ENCODE results near the gene KCNJ3. TPM values are rescaled to one million over a fixed set of nuclear protein-coding genes. Genes with fewer than 3 reads are reported as not detected.

The KCNJ3 gene
- total RNA-seq, 1 experiment from 2014 or later, result not detected

GRCh38 chr2:154700136-154700535 is 1.6 kb downstream of the KCNJ3 start:
- H3K27ac ChIP-seq (ENCODE audit: low read depth, low read length), result no peak overlapping the region
- H2AFZ ChIP-seq (ENCODE audit: low read depth, low read length, poor library complexity, severe bottlenecking), result no peak overlapping the region
- TF ChIP-seq REST (IDR thresholded peaks at IDR 0.05; ENCODE audit: low read depth) (no peak), EZH2phosphoT487 (IDR thresholded peaks at IDR 0.05; ENCODE audit: borderline replicate concordance) (no peak), MAX (IDR thresholded peaks at IDR 0.05) (no peak), CBX3 (IDR thresholded peaks at IDR 0.05; ENCODE audit: low read depth) (no peak), CTCF (IDR thresholded peaks at IDR 0.05 in 2 of 3, conservative IDR thresholded peaks at IDR 0.05 in 1 of 3; ENCODE audit: borderline replicate concordance in 1 of 3, insufficient read depth in 1 of 3, low read depth in 2 of 3, low read length in 2 of 3) (no peak), ZNF274 (IDR thresholded peaks at IDR 0.05; ENCODE audit: low read depth, low read length) (no peak), SRF (IDR thresholded peaks at IDR 0.05; ENCODE audit: low read depth) (no peak), JUND (IDR thresholded peaks at IDR 0.05) (no peak), YY1 (IDR thresholded peaks at IDR 0.05; ENCODE audit: extremely low read depth, insufficient replicate concordance, low read depth, low read length) (no peak), ZFX (IDR thresholded peaks at IDR 0.05) (no peak), SIN3A (IDR thresholded peaks at IDR 0.05; ENCODE audit: low read depth) (no peak), ZBTB33 (IDR thresholded peaks at IDR 0.05; ENCODE audit: extremely low read depth, insufficient replicate concordance, low read length) (no peak), EZH2 (IDR thresholded peaks at IDR 0.05) (no peak), POLR2A (IDR thresholded peaks at IDR 0.05; ENCODE audit: borderline replicate concordance, extremely low read depth, insufficient read depth, insufficient read length) (no peak), ELF1 (IDR thresholded peaks at IDR 0.05; ENCODE audit: borderline replicate concordance, low read depth) (no peak), POLR2AphosphoS5 (IDR thresholded peaks at IDR 0.05; ENCODE audit: low read depth, low read length) (no peak), CEBPB (IDR thresholded peaks at IDR 0.05; ENCODE audit: low read depth) (no peak), SP1 (IDR thresholded peaks at IDR 0.05; ENCODE audit: low read depth) (no peak), TCF7L2 (IDR thresholded peaks at IDR 0.05; ENCODE audit: borderline replicate concordance, extremely low read depth, insufficient read depth, insufficient read length) (no peak)
- H3K27me3 ChIP-seq (ENCODE audit: insufficient read depth, low read length), result no peaks in the 10 kb centered on the region
- H3K36me3 ChIP-seq (ENCODE audit: control insufficient read depth in 1 of 2, insufficient read depth in 2 of 2, low read length in 2 of 2), result no peaks in the 10 kb centered on the region
- no TSS peak for BruUV-seq (replicated peaks)
- ChIA-PET CTCF (no interaction called here), RAD21 (ENCODE audit: low non-redundant PET in 1 of 2, low total read pairs in 2 of 2, uncharacterized antibody in 2 of 2, unreplicated experiment in 2 of 2) (no interaction called here), POLR2A (no interaction called here)
- no peaks in the 10 kb centered on the region for H4K20me1 ChIP-seq (ENCODE audit: insufficient read depth)
- H3K9me2 ChIP-seq (ENCODE audit: insufficient read depth), result no peaks in the 10 kb centered on the region
- no peaks in the 10 kb centered on the region for H3K79me2 ChIP-seq (ENCODE audit: insufficient read depth, low read length)
- no peaks in the 10 kb centered on the region for H3K9me3 ChIP-seq (ENCODE audit: control insufficient read depth in 1 of 2, insufficient read depth in 1 of 2, low read depth in 1 of 2, low read length in 2 of 2)
- intact Hi-C loops (cut with micrococcal nuclease), result no loop called here
- ATAC-seq (no peak), DNase-seq (ENCODE audit: low read depth, low spot score) (no peak)
- no peak overlapping the region for H3K4me2 ChIP-seq (ENCODE audit: low read length)
- H3K4me3 ChIP-seq (replicated peaks in 1 of 2; ENCODE audit: low read depth in 1 of 2, low read length in 2 of 2), result no peak overlapping the region
- no peaks in the 10 kb centered on the region for H3K4me1 ChIP-seq (ENCODE audit: control insufficient read depth in 1 of 2, insufficient read depth in 2 of 2, low read length in 2 of 2)
- no peak overlapping the region for H3K9ac ChIP-seq (ENCODE audit: low read length)
